NCI-H748 (cell line): Measurements from ENCODE around the gene THAP10.
"Not testable (repeated sequence)": the region's sequence is repeated elsewhere in the genome, so short reads cannot be mapped to it uniquely, and the experiment has no call there.

Experiments
- DNase-seq: peaks from one replicate; lab custom pipeline; 2025; ENCODE audit not compliant: unreplicated experiment; lab: John Stamatoyannopoulos, UW

The THAP10 gene

GRCh38 chr15:70892002-70892911 lies at the start of gene THAP10, which contains the start of gene LRRC49:
Gene THAP10, minus strand, starts transcription at chr15:70892433. Its CDS starts 161 bp downstream, at chr15:70892272.
Gene LRRC49, plus strand, starts transcription at chr15:70892826. Its CDS starts 69 bp downstream, at chr15:70892895.
- peak; percentile 99 for DNase-seq

DNA sequence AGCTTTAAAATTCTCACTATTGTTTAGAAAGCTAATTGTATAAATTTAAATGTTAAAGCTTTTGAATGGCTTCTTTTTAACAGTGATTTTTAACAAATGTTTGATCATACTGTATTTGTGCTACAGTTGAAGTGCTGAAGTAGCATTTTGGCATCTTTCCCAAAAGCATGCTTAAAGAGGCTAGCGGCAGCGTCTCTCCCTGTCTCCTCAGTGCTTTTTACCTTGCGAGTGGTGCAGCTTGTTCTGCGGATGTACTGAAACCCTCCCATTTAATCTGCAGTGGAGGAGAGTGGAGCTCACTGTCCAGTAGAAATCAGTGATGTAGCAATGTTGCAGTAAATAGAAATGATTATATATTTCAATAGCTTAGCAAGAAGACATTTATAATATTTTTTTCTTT lies 44.1 kb upstream of the THAP10 start:
- DNase-seq: peak; percentile 77

- no peak for DNase-seq
These were observed 43.4 kb upstream of the THAP10 start for GRCh38 chr15:70935631-70936030.

DNA sequence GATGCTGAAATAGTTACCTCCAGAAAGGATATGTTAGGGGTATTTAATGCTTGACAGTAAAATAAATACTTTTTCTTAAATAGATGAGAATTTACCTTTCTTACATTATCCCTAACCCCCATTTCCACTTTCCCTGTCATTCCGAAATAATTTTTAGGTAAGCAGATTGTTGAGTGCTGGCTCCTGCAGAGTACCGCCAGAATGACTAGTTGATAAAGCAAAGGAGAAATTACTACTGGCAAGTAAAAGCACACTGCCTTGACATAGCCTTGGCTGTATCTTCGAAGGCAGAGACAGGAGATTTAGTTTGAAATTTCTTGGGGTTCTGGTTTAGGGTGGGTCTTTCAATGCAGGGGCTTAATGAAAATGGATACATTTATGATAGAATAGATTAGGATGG lies 41.2 kb upstream of the THAP10 start:
- DNase-seq: no peak

DNA sequence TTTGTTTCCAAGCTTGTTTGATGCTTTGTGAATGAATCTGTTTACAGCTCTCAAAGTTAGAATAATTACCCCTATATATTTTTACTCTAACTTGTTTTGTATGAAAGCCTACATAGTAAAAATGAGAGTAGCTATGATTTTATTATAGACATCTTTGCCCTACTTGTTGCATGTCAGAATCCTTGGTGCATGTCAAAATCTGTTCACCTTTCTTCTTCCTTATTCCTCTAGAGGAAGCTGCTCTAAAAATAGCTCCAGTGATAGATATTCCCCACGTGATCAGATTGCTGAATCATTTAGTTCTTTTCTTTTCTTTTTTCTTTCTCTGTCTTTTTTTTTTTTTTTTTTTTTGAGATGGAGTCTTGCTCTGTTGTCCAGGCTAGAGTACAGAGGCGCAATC lies 40.2 kb upstream of the THAP10 start:
- DNase-seq: no peak

GRCh38 chr15:70931821-70932220 lies 39.6 kb upstream of the THAP10 start:
- no peak for DNase-seq

- not testable (repeated sequence) for DNase-seq
These were observed 34.7 kb upstream of the THAP10 start for GRCh38 chr15:70926914-70927313.

DNA sequence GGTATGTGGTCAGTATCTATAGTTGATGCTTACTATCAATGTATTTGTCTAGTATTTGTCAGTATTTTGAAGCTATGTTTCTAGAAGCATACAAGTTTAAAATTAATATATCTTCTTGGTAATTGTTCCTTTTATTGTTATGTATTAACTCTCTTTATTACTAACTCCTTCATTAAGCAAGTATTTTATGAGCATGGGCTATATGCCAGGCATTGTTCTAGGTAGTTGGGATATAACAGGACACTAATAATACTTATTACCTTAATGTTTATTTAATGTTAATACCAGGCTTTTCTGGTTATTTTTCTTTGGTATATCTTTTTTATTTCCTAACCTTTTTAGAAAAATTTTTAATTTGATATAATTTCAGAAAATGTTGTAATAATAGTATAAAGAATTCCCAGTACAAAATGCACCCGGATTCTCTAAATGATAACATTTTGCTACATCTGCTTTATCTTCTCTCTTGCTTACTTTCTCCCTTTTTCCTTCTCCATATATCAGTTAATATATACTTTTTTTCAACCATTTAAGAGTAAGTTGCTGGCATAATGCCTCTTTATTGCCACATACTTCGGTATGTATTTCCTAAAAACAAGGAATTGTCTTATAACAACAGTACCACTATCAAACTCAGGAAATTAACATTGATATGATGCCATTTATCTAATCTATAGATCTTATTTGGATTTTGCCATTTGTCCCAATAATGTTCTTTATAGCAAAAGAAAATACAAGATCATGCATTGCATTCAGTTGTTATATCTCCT lies 31.3 kb upstream of the THAP10 start:
- no peak for DNase-seq

DNA sequence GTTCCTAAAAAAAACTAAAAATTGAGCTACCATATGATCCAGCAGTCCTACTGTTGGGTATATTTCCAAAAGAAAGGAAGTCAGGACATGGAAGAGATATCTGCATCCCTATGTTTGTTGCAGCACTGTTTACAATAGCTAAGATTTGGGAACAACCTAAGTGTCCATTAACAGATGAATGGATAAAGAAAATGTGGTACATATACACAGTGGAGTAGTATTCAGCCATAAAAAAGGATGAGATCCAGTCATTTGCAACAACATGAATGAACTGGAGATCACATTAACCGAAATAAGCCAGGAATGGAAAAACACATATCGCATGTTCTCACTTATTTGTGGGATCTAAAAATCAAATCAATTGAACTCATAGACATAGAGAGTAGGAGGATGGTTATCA lies 29.9 kb upstream of the THAP10 start:
- no peak for DNase-seq

DNA sequence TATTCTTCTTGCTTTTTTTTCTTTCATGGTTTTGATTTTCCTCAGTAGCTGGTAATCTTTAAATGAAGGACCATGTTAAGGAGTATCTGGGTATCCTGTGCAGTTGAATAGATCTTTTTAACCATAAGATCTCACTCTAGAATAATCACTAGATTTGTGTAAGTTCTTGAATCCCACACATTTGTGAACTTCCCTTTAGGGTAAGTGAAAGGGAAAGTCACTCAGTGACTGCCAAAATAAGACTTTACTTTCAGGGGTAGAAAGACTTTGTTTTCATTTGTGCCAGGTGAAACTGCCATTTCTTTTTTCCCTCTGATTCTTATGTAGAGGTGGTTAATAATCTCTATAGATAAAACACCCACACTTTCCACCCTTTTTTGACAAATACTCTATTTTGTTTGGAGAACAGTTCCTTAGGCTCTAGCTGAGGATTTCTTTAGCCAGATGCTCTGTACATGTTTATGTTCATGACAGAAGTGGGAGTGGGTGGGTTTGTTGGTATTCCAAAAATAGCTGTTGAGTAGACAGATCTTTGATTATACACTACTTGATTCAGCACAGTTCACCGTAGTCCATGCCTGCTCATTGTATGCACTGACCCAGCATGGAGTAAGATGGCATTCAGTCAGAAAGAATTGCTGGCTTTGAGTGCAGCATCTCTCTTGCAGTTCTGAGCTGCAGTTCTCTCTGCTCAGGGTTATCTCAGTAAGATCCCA lies 28.9 kb upstream of the THAP10 start:
- DNase-seq: no peak

GRCh38 chr15:70917955-70918354 lies 25.7 kb upstream of the THAP10 start:
- no peak for DNase-seq

GRCh38 chr15:70916531-70916930 lies 24.3 kb upstream of the THAP10 start:
- no peak for DNase-seq

DNA sequence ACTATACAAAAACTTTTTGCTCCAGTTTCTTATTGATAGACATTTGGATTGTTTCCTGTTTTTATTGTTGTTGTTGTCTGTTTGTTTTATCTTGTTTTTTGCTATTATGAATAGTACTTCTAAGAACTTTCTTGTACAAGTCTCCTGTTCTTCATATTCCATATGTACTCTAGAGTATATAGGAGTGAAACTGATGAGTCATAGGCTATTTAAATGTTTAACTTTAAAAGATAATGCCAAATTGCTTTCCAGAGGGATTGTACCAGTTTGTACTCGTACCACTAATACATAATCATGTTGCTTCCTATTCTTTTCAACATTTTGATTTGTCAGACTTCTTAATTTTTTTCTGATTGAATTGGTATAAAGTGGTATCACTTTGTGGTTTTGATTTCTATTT lies 20.0 kb upstream of the THAP10 start:
- no peak for DNase-seq

DNA sequence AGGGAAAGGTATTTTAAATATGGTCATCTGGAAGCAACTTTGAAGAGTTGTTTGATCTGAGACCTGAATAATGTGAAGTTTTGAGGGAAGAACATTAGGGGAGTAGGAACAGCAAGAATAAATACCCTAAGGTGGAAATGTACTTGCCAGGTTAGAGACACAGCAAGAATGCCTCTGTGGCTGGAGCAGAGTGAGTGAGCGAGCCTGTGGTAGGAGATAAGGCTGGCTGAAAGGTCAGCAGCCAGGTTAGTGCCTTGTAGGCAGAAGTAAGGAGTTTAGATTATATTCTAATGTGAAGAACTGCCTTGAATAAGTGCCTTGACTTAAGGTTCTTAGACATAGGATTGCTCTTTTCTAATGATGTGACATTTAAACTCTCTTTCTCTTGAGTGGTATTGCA lies 18.7 kb upstream of the THAP10 start:
- DNase-seq: no peak

GRCh38 chr15:70907784-70908471 lies 15.7 kb upstream of the THAP10 start:
- no peak for DNase-seq

DNA sequence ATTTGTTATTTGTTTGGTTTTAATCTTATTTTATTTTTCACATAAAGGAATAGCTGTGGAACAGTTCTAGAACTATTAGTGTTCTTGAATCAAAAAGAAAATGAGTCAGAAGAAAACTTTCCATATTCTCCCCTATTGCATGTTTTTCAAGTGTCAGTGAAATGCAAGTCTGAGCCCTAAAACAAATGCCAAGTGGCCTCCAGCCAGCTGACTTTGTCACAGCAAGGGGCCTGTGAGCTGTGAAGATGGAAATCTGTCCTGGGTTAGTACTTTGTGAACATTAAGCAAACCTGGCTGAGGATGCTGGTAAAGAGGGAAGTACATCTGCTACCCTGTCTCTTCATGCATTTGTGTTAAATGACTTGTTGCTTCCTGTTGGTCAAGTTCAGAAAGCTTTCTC lies 14.6 kb upstream of the THAP10 start:
- DNase-seq: no peak

DNA sequence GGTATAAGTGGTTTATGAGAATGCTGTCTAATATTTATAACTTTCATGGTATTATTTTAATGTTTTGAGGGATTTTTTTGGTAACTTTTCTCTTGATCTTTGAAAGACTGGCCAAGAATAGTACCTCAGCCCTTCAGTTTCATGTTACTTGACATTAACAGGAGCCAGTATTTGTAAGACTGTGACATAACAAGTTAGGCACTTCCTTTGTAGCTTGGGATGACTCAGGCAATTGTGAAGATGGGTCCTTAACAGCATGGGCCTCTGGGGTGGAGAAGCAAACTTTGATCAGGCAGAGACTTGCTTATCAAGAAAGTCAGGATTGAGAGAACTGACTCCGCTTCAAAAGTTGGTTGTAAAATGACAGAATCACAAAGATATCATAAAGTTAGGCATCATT lies 9.9 kb upstream of the THAP10 start:
- no peak for DNase-seq

DNA sequence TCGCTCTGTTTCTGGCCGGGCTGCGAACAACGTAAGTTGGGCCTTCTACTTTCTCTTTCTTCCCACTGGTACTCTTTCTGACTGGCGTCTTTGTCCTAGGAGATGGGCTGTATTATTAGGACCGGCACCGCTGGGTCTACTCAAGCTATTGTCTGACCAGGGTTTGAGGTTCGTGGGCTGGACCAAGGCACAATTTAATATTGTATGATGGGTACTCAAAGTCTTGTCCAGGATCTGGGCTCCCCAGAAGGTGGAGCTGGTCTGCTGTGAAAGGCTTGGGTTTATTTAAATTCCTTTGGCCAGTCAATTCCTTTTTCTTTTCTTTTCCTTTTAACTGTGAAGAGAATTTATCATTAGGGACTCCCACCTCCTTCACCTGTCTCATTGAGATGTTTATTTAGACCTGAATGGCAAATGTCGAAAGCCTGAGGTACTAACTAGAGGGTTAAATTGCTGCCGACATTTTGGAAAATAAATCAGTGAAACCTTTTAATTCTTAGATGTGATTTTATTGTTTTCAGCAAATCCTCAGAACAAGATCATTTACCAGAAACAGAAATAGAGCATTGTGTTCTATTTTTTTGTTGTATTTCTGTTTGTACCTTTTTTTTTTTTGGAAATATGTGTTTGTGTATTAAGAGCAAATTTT lies 803 bp upstream of the THAP10 start:
- DNase-seq: peak; percentile 80

GRCh38 chr15:70882361-70882760 lies 9.9 kb downstream of the THAP10 start:
- no peak for DNase-seq

- DNase-seq: no peak
These were observed 11.5 kb downstream of the THAP10 start for GRCh38 chr15:70880781-70881180.
